MM.1S (cell line): Measurements from ENCODE around the gene DMPK.

Source experiments
- EZH2 ChIP-seq: fragments of 300-600 bp; sonication (generic); optimal IDR thresholded peaks from 2 replicates; pipeline ENCODE3; 2017; ENCODE audit warnings: low read depth, mild to moderate bottlenecking, antibody characterized with exemption, low read length, mixed read lengths
- EZH2phosphoT487 ChIP-seq: fragments of 300-600 bp; sonication (generic); IDR thresholded peaks from 2 replicates; pipeline ENCODE4 v1.6.1; 2018; ENCODE audit warnings: antibody characterized with exemption, low read length
- TF ChIP-seq, protein P1 (sequence below): fragments of 300-600 bp; sonication (generic); IDR thresholded peaks from 2 replicates; pipeline ENCODE4 v1.5.1; 2016; ENCODE audit warnings: antibody characterized with exemption, low read length, mixed read lengths

DNA sequence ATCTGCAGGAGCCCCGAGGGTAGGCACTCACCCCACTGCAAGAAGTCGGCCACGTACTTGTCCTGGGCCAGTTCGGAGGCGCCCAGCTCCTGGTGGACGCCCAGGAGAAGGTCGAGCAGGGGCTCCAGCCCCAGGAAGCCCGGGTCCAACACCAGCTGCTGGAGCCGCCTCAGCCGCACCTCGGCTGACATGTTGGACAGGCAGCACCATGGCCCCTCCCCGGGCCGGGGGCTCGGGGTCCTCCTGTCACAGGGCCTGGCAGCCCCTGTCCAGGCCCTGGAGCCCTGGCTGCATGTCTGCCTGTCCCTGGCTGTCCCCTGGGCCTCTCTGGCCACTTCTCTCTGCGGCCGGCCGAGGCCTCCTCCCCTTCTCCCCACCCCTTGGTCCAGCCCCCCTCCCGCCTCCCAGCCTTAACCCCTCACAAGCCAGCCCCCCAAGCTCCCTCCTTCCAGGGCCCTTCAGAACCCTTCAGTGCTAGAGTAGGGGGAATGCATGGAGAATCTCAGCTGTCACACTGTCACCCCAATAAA lies at the start of gene DMPK:
- TF ChIP-seq, protein P1, sequence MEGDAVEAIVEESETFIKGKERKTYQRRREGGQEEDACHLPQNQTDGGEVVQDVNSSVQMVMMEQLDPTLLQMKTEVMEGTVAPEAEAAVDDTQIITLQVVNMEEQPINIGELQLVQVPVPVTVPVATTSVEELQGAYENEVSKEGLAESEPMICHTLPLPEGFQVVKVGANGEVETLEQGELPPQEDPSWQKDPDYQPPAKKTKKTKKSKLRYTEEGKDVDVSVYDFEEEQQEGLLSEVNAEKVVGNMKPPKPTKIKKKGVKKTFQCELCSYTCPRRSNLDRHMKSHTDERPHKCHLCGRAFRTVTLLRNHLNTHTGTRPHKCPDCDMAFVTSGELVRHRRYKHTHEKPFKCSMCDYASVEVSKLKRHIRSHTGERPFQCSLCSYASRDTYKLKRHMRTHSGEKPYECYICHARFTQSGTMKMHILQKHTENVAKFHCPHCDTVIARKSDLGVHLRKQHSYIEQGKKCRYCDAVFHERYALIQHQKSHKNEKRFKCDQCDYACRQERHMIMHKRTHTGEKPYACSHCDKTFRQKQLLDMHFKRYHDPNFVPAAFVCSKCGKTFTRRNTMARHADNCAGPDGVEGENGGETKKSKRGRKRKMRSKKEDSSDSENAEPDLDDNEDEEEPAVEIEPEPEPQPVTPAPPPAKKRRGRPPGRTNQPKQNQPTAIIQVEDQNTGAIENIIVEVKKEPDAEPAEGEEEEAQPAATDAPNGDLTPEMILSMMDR = no peak
- TF ChIP-seq EZH2 = no peak
- no peak for TF ChIP-seq EZH2phosphoT487
